Hematopoietic multipotent progenitor cell treated with erythropoietin and hydrocortisone succinate and interleukin-3 and kit ligand, for 15 days (in vitro differentiated cells): ENCODE measurements around the gene CENPB.
A peak's percentile ranks its signal among the peaks of the same experiment; 100 is the strongest.

ENCODE experiments used
- DNase-seq: peaks from one replicate; pipeline ENCODE4 v3.0.0-alpha.2; 2015; ENCODE audit warnings: low spot score

The CENPB gene

GRCh38 chr20:3766422-3767109, 20.0 kb downstream of the CENPB start:
- DNase-seq, result no peak

GRCh38 chr20:3765171-3765882, 21.2 kb downstream of the CENPB start:
- DNase-seq, result no peak

- DNase-seq, result no peak
Observed at GRCh38 chr20:3764659-3765058, 21.9 kb downstream of the CENPB start.

GRCh38 chr20:3763671-3764601, 22.6 kb downstream of the CENPB start:
- DNase-seq, result no peak

- DNase-seq, result no peak
Observed at GRCh38 chr20:3760655-3761348, 25.7 kb downstream of the CENPB start.

- no peak for DNase-seq
Observed at GRCh38 chr20:3759884-3760283, 26.7 kb downstream of the CENPB start.

GRCh38 chr20:3759316-3759823, 27.2 kb downstream of the CENPB start:
- DNase-seq, result no peak

- no peak for DNase-seq
Observed at GRCh38 chr20:3758566-3758965, 28.0 kb downstream of the CENPB start.

GRCh38 chr20:3757268-3757667, 29.3 kb downstream of the CENPB start:
- no peak for DNase-seq

- no peak for DNase-seq
Observed at GRCh38 chr20:3755814-3756480, 30.6 kb downstream of the CENPB start.

GRCh38 chr20:3755269-3755668, 31.3 kb downstream of the CENPB start:
- DNase-seq, result no peak

GRCh38 chr20:3754276-3754630, 32.3 kb downstream of the CENPB start:
- DNase-seq, result no peak

GRCh38 chr20:3753501-3754275, 32.9 kb downstream of the CENPB start:
- no peak for DNase-seq

- peak; percentile 79 for DNase-seq
Observed at GRCh38 chr20:3753098-3753497, 33.4 kb downstream of the CENPB start.

GRCh38 chr20:3752386-3752759, 34.2 kb downstream of the CENPB start:
- no peak for DNase-seq

GRCh38 chr20:3751675-3752385, 34.7 kb downstream of the CENPB start:
- DNase-seq, result peak; percentile 88

- no peak for DNase-seq
Observed at GRCh38 chr20:3751305-3751674, 35.2 kb downstream of the CENPB start.

GRCh38 chr20:3749689-3750531, 36.6 kb downstream of the CENPB start:
- peak; percentile 51 for DNase-seq

GRCh38 chr20:3749087-3749688, 37.4 kb downstream of the CENPB start:
- no peak for DNase-seq
